CD4-positive, alpha-beta T cell (primary cell): ENCODE measurements around the gene WDFY4. TPM values are rescaled to one million over a fixed set of nuclear protein-coding genes. Genes with fewer than 3 reads are reported as not detected.
A peak's percentile ranks its signal among the peaks of the same experiment; 100 is the strongest.

Experiments
- ATAC-seq: fragments of 200-7000 bp; cut with Tn5 transposase; one replicate; pipeline ENCODE4 v1.10.0; 2022; ENCODE audit warnings: mild to moderate bottlenecking; ENCODE audit not compliant: poor library complexity
- CTCF ChIA-PET: fragments of 350-600 bp; sonication (Branson Sonifier 250); formaldehyde crosslinking; loops from one replicate; lab custom pipeline; 2021; ENCODE audit warnings: antibody characterized with exemption, inconsistent platforms; lab: Charles Lee
- POLR2A ChIA-PET: fragments of 350-600 bp; sonication (Branson Sonifier 250); formaldehyde crosslinking; loops from one replicate; lab custom pipeline; 2021; ENCODE audit warnings: antibody characterized with exemption, inconsistent platforms; lab: Charles Lee
- DNase-seq, 14 experiments: peaks; one replicate each; pipeline ENCODE4 v3.0.0-alpha.2; 2013 to 2020; ENCODE audit warnings: mixed read lengths in 2 of 14
- H3K27ac ChIP-seq, 2 donors: one replicate each; pipeline versions ENCODE4 v1.5.1 to v1.7.0; 2013; ENCODE audit warnings: low read length in 2 of 2, low read depth in 1 of 2, mild to moderate bottlenecking in 1 of 2
- H3K27me3 ChIP-seq, 2 experiments: 1 replicate in 1 of 2; 2 replicates in 1 of 2; pipeline versions ENCODE4 v1.6.1 to v1.7.0; 2013; ENCODE audit warnings: low read length in 2 of 2, control low read depth in 1 of 2, mild to moderate bottlenecking in 1 of 2, moderate library complexity in 1 of 2; ENCODE audit not compliant: insufficient read depth in 2 of 2, control insufficient read depth in 1 of 2
- H3K36me3 ChIP-seq: one replicate; pipeline ENCODE4 v1.6.1; 2013; ENCODE audit warnings: low read length, control low read depth; ENCODE audit not compliant: insufficient read depth
- H3K4me1 ChIP-seq: one replicate; pipeline ENCODE4 v1.6.1; 2013; ENCODE audit warnings: low read length, control low read depth; ENCODE audit not compliant: insufficient read depth
- H3K4me3 ChIP-seq: one replicate; pipeline ENCODE4 v1.5.1; 2013; ENCODE audit warnings: mild to moderate bottlenecking, low read length, moderate library complexity
- H3K9me3 ChIP-seq, 2 experiments: 1 replicate in 1 of 2; 2 replicates in 1 of 2; pipeline versions ENCODE4 v1.6.1 to v1.7.0; 2013; ENCODE audit warnings: low read length in 2 of 2, mild to moderate bottlenecking in 2 of 2, control low read depth in 1 of 2, moderate library complexity in 1 of 2; ENCODE audit not compliant: control insufficient read depth in 1 of 2, insufficient read depth in 1 of 2
- H3K27ac Mint-ChIP-seq: one replicate; pipeline ENCODE4 v1.8.0; 2020; ENCODE audit warnings: mixed read lengths
- H3K27me3 Mint-ChIP-seq: one replicate; pipeline ENCODE4 v1.8.0; 2021; ENCODE audit warnings: mixed read lengths
- H3K36me3 Mint-ChIP-seq: one replicate; pipeline ENCODE4 v1.8.0; 2021; ENCODE audit warnings: low read depth, mixed read lengths
- H3K4me1 Mint-ChIP-seq: one replicate; pipeline ENCODE4 v1.8.0; 2021; ENCODE audit warnings: low read depth, mixed read lengths
- H3K4me3 Mint-ChIP-seq: one replicate; pipeline ENCODE4 v1.8.0; 2020; ENCODE audit warnings: mild to moderate bottlenecking, mixed read lengths
- H3K9me3 Mint-ChIP-seq: one replicate; pipeline ENCODE4 v1.8.0; 2020; ENCODE audit warnings: mixed read lengths
- intact Hi-C, 2 experiments: fragments of 100-400 bp; cut with DNase I in 1 of 2; cut with micrococcal nuclease in 1 of 2; formaldehyde crosslinking; loops; one replicate each; pipeline versions ENCODE4 v1.15.1 to v1.9.0; 2023 to 2025; cut with DNase I, micrococcal nuclease
- total RNA-seq, 174 experiments: library from RNA in 2 of 174; stranded (reverse) in 2 of 174; gene quantifications; one replicate each; pipeline ENCODE4 v1.2.3 and lab custom pipeline; 2021 to 2026
- TF ChIP-seq, protein P1 (sequence below): fragments of 200-600 bp; IDR thresholded peaks from one replicate; pipeline ENCODE4 v1.8.0; 2022; ENCODE audit warnings: antibody characterized with exemption, mild to moderate bottlenecking

Gene WDFY4
- total RNA-seq, 2 experiments from 2014 or later = 1.3 to 2.5 TPM

DNA sequence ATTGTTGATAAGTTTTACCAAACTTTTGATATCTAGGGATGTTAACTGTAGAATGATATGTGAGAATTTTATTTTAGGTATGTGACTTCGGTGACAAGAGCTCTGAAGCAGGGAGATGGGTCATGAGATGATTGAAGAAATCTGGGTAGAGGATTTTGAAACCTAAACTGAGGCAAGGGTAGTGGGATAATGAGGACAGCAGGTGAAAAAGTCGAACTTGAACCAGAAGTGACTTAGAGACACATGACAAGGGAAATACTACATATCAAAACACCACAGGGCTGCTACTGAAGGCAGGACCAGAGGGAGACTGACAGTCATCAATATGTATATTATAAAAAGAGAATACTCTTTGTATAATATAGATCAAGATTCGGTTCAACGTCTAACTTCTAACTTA lies 113.2 kb downstream of the WDFY4 start:
- Mint-ChIP-seq H3K9me3 (peaks cover 6% of the 10 kb centered on the region), H3K4me1 (peaks cover 38% of the 10 kb centered on the region), H3K27ac (peak overlapping the region; percentile 86), H3K27me3 (no peaks in the 10 kb centered on the region), H3K4me3 (peak overlapping the region; percentile 2), H3K36me3 (peaks cover 5% of the 10 kb centered on the region)
- ATAC-seq (no peak), DNase-seq (no peak)
- H3K4me3 ChIP-seq = no peak overlapping the region
- H3K9me3 ChIP-seq = peaks cover 0 to 9% of the 10 kb centered on the region in 2 experiments
- H3K4me1 ChIP-seq = peaks cover 16% of the 10 kb centered on the region
- POLR2A ChIA-PET = no interaction called here
- H3K27me3 ChIP-seq = no peaks in the 10 kb centered on the region
- CTCF ChIA-PET = no interaction called here
- no peak overlapping the region for H3K27ac ChIP-seq
- intact Hi-C loops = no loop called here
- TF ChIP-seq, protein P1, sequence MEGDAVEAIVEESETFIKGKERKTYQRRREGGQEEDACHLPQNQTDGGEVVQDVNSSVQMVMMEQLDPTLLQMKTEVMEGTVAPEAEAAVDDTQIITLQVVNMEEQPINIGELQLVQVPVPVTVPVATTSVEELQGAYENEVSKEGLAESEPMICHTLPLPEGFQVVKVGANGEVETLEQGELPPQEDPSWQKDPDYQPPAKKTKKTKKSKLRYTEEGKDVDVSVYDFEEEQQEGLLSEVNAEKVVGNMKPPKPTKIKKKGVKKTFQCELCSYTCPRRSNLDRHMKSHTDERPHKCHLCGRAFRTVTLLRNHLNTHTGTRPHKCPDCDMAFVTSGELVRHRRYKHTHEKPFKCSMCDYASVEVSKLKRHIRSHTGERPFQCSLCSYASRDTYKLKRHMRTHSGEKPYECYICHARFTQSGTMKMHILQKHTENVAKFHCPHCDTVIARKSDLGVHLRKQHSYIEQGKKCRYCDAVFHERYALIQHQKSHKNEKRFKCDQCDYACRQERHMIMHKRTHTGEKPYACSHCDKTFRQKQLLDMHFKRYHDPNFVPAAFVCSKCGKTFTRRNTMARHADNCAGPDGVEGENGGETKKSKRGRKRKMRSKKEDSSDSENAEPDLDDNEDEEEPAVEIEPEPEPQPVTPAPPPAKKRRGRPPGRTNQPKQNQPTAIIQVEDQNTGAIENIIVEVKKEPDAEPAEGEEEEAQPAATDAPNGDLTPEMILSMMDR = no peak
- no peaks in the 10 kb centered on the region for H3K36me3 ChIP-seq

DNA sequence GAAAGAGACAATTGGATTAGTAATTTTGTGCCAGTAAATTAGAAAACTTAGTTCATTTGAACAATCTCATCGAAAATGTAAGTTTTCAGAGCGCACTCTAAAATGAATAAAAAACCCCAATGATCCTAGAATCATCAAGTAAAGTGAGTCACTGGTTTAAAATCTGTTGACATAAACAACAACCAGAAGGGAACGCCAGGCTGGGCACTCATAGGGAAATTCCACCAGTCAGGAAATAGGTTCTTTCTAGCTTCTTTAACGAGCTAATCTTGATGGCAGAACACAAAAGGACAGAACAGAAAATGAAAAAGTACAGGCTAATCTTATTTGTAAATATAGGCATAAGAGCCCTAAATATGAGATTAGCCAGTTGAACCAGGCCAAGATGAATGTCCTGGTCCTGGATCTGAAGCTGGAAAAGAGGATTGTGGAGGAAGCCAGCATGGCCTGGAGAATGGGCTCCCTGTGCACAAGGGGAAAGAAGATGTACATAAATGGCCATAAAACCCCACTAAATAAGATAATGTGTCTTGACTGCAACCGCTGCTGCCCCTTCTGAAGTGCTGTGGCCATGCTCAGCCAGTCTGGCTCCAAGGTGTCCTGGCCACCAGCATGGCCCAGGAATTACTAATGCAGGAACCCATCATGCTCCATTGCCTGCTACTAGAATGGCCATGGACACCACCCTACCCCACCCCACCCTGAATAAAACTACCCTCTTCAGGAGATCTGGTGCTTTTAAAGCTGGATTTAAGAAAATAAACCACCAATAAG lies 114.0 kb downstream of the WDFY4 start:
- H3K27me3 ChIP-seq = no peaks in the 10 kb centered on the region
- H3K4me1 Mint-ChIP-seq = peaks cover 38% of the 10 kb centered on the region
- peaks cover 18% of the 10 kb centered on the region for H3K4me1 ChIP-seq
- ChIA-PET CTCF (no interaction called here), POLR2A (no interaction called here)
- H3K9me3 ChIP-seq = peaks cover 0 to 9% of the 10 kb centered on the region in 2 experiments
- H3K36me3 ChIP-seq = no peaks in the 10 kb centered on the region
- H3K27ac Mint-ChIP-seq = peak overlapping the region; percentile 86
- H3K9me3 Mint-ChIP-seq = peaks cover 6% of the 10 kb centered on the region
- peaks cover 5% of the 10 kb centered on the region for H3K36me3 Mint-ChIP-seq
- H3K4me3 ChIP-seq = no peak overlapping the region
- intact Hi-C loops = no loop called here
- DNase-seq (no peak), ATAC-seq (no peak)
- TF ChIP-seq, protein P1 = no peak
- H3K27ac ChIP-seq = no peak overlapping the region
- H3K27me3 Mint-ChIP-seq = no peaks in the 10 kb centered on the region
- peak overlapping the region; percentile 59 for H3K4me3 Mint-ChIP-seq

DNA sequence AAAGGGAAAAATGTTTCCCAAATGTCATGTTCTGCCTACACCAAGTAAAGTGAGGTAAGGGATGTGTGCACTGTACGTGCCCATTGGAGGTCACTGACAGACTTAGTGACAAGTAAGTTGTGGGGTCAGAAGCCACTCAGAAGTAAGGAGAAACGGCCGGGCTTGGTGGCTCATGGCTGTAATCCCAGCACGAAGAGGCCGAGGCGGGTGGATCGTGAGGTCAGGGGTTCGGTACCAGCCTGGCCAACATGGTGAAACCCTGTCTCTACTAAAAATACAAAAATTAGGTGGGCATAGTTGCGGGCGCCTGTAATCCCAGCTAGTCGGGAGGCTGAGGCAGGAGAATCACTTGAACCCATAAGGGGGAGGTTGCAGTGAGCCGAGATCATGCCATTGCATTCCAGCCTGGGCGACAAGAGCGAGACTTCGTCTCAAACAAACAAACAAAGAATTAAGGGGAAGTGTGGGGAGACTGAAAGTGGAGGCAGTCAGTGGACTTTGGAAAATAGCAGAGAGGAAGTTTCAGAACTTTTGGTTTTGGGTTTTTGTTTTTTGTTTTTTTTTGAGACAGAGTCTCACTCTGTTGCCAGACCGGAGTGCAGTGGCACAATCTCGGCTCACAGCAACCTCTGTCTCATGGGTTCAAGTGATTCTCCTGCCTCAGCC lies 114.8 kb downstream of the WDFY4 start:
- TF ChIP-seq, protein P1 = no peak
- CTCF ChIA-PET = no interaction called here
- Histone ChIP-seq H3K4me3 (no peak overlapping the region), H3K27ac (no peak overlapping the region), H3K36me3 (no peaks in the 10 kb centered on the region), H3K4me1 (peaks cover 24% of the 10 kb centered on the region), H3K27me3 (no peaks in the 10 kb centered on the region), H3K9me3 (peaks cover 0 to 9% of the 10 kb centered on the region in 2 experiments)
- peaks cover 46% of the 10 kb centered on the region for H3K4me1 Mint-ChIP-seq
- no peak for ATAC-seq
- intact Hi-C loops = no loop called here
- H3K4me3 Mint-ChIP-seq = peak overlapping the region; percentile 59
- peaks cover 6% of the 10 kb centered on the region for H3K9me3 Mint-ChIP-seq
- DNase-seq = no peak
- H3K27me3 Mint-ChIP-seq = no peaks in the 10 kb centered on the region
- peak overlapping the region; percentile 86 for H3K27ac Mint-ChIP-seq
- POLR2A ChIA-PET = no interaction called here
- H3K36me3 Mint-ChIP-seq = peaks cover 5% of the 10 kb centered on the region
